HepG2 (cell line): Measurements from ENCODE around the gene STIM1. TPM values are rescaled to one million over a fixed set of nuclear protein-coding genes. Genes with fewer than 3 reads are reported as not detected.
A peak's percentile ranks its signal among the peaks of the same experiment; 100 is the strongest.

Source experiments
- ARNT ChIP-seq: fragments of 450-650 bp; IDR thresholded peaks from 2 replicates; pipeline ENCODE4 v1.6.1; 2017
- ATF1 ChIP-seq: IDR thresholded peaks from 2 replicates; pipeline ENCODE4 v1.6.1; 2016; ENCODE audit warnings: mild to moderate bottlenecking, control low read depth
- CCDC6 ChIP-seq: sonication (generic); formaldehyde crosslinking; IDR thresholded peaks from 2 replicates; pipeline ENCODE4 v1.8.1; 2022; ENCODE audit warnings: mild to moderate bottlenecking, missing genetic modification reagents, moderate library complexity
- GLI4 ChIP-seq: sonication (generic); formaldehyde crosslinking; IDR thresholded peaks from 2 replicates; pipeline ENCODE4 v1.5.1; 2020; ENCODE audit warnings: missing genetic modification reagents, mild to moderate bottlenecking, moderate library complexity, borderline replicate concordance
- ISL2 ChIP-seq: sonication (generic); formaldehyde crosslinking; IDR thresholded peaks from 2 replicates; pipeline ENCODE4 v1.5.0; 2020; ENCODE audit warnings: missing genetic modification reagents
- JDP2 ChIP-seq: sonication (generic); formaldehyde crosslinking; IDR thresholded peaks from 2 replicates; pipeline ENCODE4 v1.8.1; 2022; ENCODE audit warnings: missing genetic modification reagents, borderline replicate concordance
- KLF13 ChIP-seq: sonication (generic); formaldehyde crosslinking; IDR thresholded peaks from 2 replicates; pipeline ENCODE4 v1.4.0; 2020; ENCODE audit warnings: mild to moderate bottlenecking, missing genetic modification reagents
- MAFK ChIP-seq, 2 experiments: IDR thresholded peaks in 1 of 2; conservative IDR thresholded peaks in 1 of 2; 2 replicates each; pipeline ENCODE4 v1.6.1; 2011; ENCODE audit warnings: improper control_type of control experiment in 2 of 2, low read length in 2 of 2
- MTF2 ChIP-seq: sonication (generic); formaldehyde crosslinking; IDR thresholded peaks from 2 replicates; pipeline ENCODE4 v1.5.0; 2020; ENCODE audit warnings: missing genetic modification reagents, borderline replicate concordance
- NCOA1 ChIP-seq: sonication (generic); formaldehyde crosslinking; IDR thresholded peaks from 2 replicates; pipeline ENCODE4 v1.9.0; 2021; ENCODE audit warnings: missing genetic modification reagents
- NCOA2 ChIP-seq: sonication (generic); formaldehyde crosslinking; IDR thresholded peaks from 2 replicates; pipeline ENCODE4 v1.8.0; 2022; ENCODE audit warnings: inconsistent platforms
- PITX1 ChIP-seq: sonication (generic); formaldehyde crosslinking; IDR thresholded peaks from 2 replicates; pipeline ENCODE4 v1.5.1; 2020; ENCODE audit warnings: mild to moderate bottlenecking, missing genetic modification reagents
- POLR2AphosphoS2 ChIP-seq: IDR thresholded peaks from 2 replicates; pipeline ENCODE4 v1.6.1; 2011; ENCODE audit warnings: low read depth, low read length, improper control_type of control experiment
- STAG1 ChIP-seq: sonication (generic); formaldehyde crosslinking; IDR thresholded peaks from 2 replicates; pipeline ENCODE4 v1.4.0; 2020; ENCODE audit warnings: missing genetic modification reagents
- TGIF2 ChIP-seq: IDR thresholded peaks from 2 replicates; pipeline ENCODE4 v1.6.1; 2016; ENCODE audit warnings: control low read depth, missing compliant biosample characterization
- ZBTB14 ChIP-seq: sonication (generic); formaldehyde crosslinking; IDR thresholded peaks from 2 replicates; pipeline ENCODE4 v1.4.0; 2020; ENCODE audit warnings: missing genetic modification reagents
- ZBTB21 ChIP-seq: sonication (generic); formaldehyde crosslinking; IDR thresholded peaks from 2 replicates; pipeline ENCODE4 v1.4.0; 2020; ENCODE audit warnings: missing genetic modification reagents
- ZBTB43 ChIP-seq: sonication (generic); formaldehyde crosslinking; conservative IDR thresholded peaks from 2 replicates; pipeline ENCODE4 v1.4.0; 2020; ENCODE audit warnings: missing genetic modification reagents
- ZFAT ChIP-seq: sonication (generic); formaldehyde crosslinking; conservative IDR thresholded peaks from 2 replicates; pipeline ENCODE4 v1.8.1; 2023; ENCODE audit warnings: missing genetic modification reagents, inconsistent platforms
- ZNF224 ChIP-seq: sonication (generic); formaldehyde crosslinking; IDR thresholded peaks from 2 replicates; pipeline ENCODE4 v1.5.0; 2020; ENCODE audit warnings: mild to moderate bottlenecking, missing genetic modification reagents
- ZNF24 ChIP-seq: fragments of 450-650 bp; IDR thresholded peaks from 2 replicates; pipeline ENCODE4 v1.6.1; 2017; ENCODE audit warnings: antibody characterized with exemption, mild to moderate bottlenecking
- ZNF44 ChIP-seq: sonication (generic); formaldehyde crosslinking; IDR thresholded peaks from 2 replicates; pipeline ENCODE4 v1.5.1; 2020; ENCODE audit warnings: mild to moderate bottlenecking, missing genetic modification reagents
- ZNF501 ChIP-seq: sonication (generic); formaldehyde crosslinking; IDR thresholded peaks from 2 replicates; pipeline ENCODE4 v1.5.1; 2020; ENCODE audit warnings: mild to moderate bottlenecking, moderate library complexity, missing genetic modification reagents
- ZNF510 ChIP-seq: sonication (generic); formaldehyde crosslinking; IDR thresholded peaks from 2 replicates; pipeline ENCODE4 v1.4.0; 2020; ENCODE audit warnings: low read depth, mild to moderate bottlenecking, missing genetic modification reagents
- ZNF598 ChIP-seq: sonication (generic); formaldehyde crosslinking; IDR thresholded peaks from 2 replicates; pipeline ENCODE4 v1.5.1; 2020; ENCODE audit warnings: mild to moderate bottlenecking, missing genetic modification reagents, borderline replicate concordance
- ZNF761 ChIP-seq: sonication (generic); formaldehyde crosslinking; conservative IDR thresholded peaks from 2 replicates; pipeline ENCODE4 v1.4.0; 2020; ENCODE audit warnings: mild to moderate bottlenecking, missing genetic modification reagents
- polyA plus RNA-seq, 8 experiments: library from polyadenylated mRNA; depleted of rRNA in 3 of 8; stranded (reverse) in 7 of 8; unstranded in 1 of 8; fragments of >200 nt; fragmentation: Illumina TruSeq in 4 of 8; extraction: Trizol in 4 of 8; gene quantifications; 2 replicates each; pipeline versions ENCODE4 v1.2.1 to v1.2.3, GENCODE V29; 2011 to 2016; ENCODE audit warnings: low read depth in 4 of 8, missing spikeins in 1 of 8, mixed read lengths in 1 of 8; ENCODE audit not compliant: insufficient read depth in 1 of 8
- total RNA-seq, 5 experiments: library from RNA; depleted of rRNA; stranded (reverse); fragments of >200 nt; fragmentation: Illumina TruSeq; extraction: Trizol; gene quantifications; 2 replicates each; pipeline ENCODE4 v1.2.3, GENCODE V29; 2016; ENCODE audit warnings: low read depth in 1 of 5
- TF ChIP-seq, protein P1 (sequence below), 2 experiments: sonication (generic) in 1 of 2; formaldehyde crosslinking in 1 of 2; IDR thresholded peaks; 2 replicates each; pipeline versions ENCODE4 v1.4.0 to v1.6.1; 2018 to 2020; ENCODE audit warnings: missing genetic modification reagents in 2 of 2, borderline replicate concordance in 1 of 2, low read depth in 1 of 2, mild to moderate bottlenecking in 1 of 2, missing biosample characterization in 1 of 2
- TF ChIP-seq, protein P2 (sequence below): sonication (generic); formaldehyde crosslinking; IDR thresholded peaks from 2 replicates; pipeline ENCODE4 v1.8.1; 2023; ENCODE audit warnings: mild to moderate bottlenecking, inconsistent platforms, moderate library complexity, missing genetic modification reagents, borderline replicate concordance

Gene STIM1
- total and polyA plus RNA-seq, 2 of the 13 experiments (the other 11 are each of a cell fraction or from before 2014, with no cell fraction given): 19.2 to 28.5 TPM

DNA sequence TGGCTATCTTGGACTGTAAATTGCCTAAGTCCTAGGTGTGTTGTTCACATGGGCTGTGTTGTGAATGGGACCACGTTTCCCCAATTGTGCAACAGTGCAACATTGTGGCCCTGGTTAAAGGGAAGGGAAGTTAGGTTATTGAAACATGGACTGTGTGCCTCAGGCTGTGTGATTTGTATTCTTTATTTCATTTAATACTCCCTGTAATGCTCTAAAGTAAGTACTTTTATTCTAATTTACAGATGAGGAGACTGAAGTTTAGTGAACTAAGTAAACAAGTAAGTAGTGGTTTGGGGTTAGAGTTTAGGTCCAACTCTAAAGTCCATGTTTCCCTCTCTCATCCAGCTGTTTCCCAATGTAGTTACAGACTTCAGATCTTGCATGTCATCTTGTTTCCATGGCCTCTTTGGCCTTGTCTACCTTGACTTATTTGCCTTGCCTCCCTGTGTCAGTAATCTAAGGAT is 77.7 kb downstream of the STIM1 start (continued):
- no peak for TF ChIP-seq KLF13
- no peak for TF ChIP-seq TGIF2 (CRISPR knock-in tag)
- 0 out of 2 replicates have a peak, but pooled peaks have one; percentile 51 for TF ChIP-seq ZNF24
- no peak for TF ChIP-seq ZFAT (CRISPR knock-in tag)
- TF ChIP-seq ATF1 (CRISPR knock-in tag): 0 out of 2 replicates have a peak, but pooled peaks have one; percentile 30
- TF ChIP-seq MAFK (conservative IDR thresholded peaks at IDR 0.05 in 1 of 2, IDR thresholded peaks at IDR 0.05 in 1 of 2; ENCODE audit: low read length in 2 of 2): no peak; a peak in 1 of 4 replicates
- TF ChIP-seq, protein P1, sequence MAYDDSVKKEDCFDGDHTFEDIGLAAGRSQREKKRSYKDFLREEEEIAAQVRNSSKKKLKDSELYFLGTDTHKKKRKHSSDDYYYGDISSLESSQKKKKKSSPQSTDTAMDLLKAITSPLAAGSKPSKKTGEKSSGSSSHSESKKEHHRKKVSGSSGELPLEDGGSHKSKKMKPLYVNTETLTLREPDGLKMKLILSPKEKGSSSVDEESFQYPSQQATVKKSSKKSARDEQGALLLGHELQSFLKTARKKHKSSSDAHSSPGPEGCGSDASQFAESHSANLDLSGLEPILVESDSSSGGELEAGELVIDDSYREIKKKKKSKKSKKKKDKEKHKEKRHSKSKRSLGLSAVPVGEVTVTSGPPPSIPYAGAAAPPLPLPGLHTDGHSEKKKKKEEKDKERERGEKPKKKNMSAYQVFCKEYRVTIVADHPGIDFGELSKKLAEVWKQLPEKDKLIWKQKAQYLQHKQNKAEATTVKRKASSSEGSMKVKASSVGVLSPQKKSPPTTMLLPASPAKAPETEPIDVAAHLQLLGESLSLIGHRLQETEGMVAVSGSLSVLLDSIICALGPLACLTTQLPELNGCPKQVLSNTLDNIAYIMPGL (CRISPR knock-in tag; IDR thresholded peaks at IDR 0.05; ENCODE audit: borderline replicate concordance in 1 of 2, low read depth in 1 of 2): no peak
- TF ChIP-seq POLR2AphosphoS2: no peak
- no peak for TF ChIP-seq ZNF510
- peak; percentile 79 for TF ChIP-seq ZBTB43
- no peak for TF ChIP-seq JDP2 (CRISPR knock-in tag)
- peak; percentile 61 for TF ChIP-seq ISL2
- TF ChIP-seq PITX1 (CRISPR knock-in tag): peak; percentile 84
- peak; percentile 63 for TF ChIP-seq NCOA2
- TF ChIP-seq ZNF761 (CRISPR knock-in tag): no peak
- TF ChIP-seq ZNF44 (CRISPR knock-in tag): no peak
- 0 out of 2 replicates have a peak, but pooled peaks have one; percentile 7 for TF ChIP-seq NCOA1 (CRISPR knock-in tag)
- no peak for TF ChIP-seq ARNT
- no peak for TF ChIP-seq GLI4 (CRISPR knock-in tag)
- TF ChIP-seq STAG1 (CRISPR knock-in tag): peak; percentile 3; the same call in 1 of the 2 replicates
- TF ChIP-seq ZNF224 (CRISPR knock-in tag): no peak
- TF ChIP-seq MTF2 (CRISPR knock-in tag): no peak
- no peak for TF ChIP-seq ZBTB21 (CRISPR knock-in tag)
- TF ChIP-seq CCDC6 (CRISPR knock-in tag): no peak
- TF ChIP-seq, protein P2, sequence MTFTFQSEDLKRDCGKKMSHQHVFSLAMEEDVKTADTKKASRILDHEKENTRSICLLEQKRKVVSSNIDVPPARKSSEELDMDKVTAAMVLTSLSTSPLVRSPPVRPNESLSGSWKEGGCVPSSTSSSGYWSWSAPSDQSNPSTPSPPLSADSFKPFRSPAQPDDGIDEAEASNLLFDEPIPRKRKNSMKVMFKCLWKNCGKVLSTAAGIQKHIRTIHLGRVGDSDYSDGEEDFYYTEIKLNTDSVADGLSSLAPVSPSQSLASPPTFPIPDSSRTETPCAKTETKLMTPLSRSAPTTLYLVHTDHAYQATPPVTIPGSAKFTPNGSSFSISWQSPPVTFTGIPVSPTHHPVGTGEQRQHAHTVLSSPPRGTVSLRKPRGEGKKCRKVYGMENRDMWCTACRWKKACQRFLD (CRISPR knock-in tag): no peak
- no peak for TF ChIP-seq ZNF598 (CRISPR knock-in tag)
- peak; percentile 38; the same call in 1 of the 2 replicates for TF ChIP-seq ZNF501
- TF ChIP-seq ZBTB14 (CRISPR knock-in tag): no peak
